ENCODE results near the gene FA2H. TPM values are rescaled to one million over a fixed set of nuclear protein-coding genes. Genes with fewer than 3 reads are reported as not detected.

FA2H gene
- total and polyA plus RNA-seq, 2 of the 13 experiments (the other 11 are each of a cell fraction or from before 2014, with no cell fraction given): 0.20 TPM; not detected in 1

DNA sequence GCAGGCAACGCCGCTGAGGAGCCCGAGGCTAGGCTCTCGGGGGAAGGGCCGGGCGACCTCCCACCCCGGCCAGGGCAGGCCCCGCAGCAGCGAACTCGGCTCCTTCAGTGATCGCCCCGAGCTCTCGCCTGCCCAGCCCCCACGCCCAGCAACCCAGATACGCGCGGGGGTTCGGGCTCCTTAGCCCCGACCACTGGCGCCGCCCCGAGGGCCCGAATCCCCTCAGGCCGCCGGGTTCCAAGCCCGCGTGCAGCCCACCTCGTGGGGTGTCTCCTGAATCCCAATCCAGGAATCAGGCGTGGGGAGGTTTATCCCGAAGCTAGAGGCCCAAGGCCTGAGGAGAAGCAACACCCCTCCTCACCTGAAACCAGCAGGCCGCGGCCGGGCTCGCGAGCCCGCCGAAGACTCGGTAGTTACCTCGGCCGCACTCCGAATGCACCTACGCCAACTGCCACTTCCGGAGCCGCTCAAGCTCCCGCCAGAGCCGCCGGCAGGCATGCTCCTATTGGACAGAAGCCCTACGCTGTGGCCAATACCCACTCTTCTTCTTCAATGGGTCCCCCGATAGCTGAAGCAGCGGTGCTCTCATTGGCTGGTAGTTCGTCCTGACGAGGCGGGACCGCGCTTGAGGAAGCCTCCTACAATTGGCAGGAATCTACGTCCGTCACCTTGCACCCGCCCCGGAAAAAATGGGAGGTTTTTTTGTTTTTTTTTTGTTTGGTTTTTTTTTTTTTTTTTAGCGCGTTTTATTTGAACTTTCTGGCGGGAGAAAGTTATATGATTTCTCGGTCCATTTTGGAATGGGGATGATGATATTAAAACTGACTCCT lies 108.0 kb downstream of the FA2H start, which contains the start of gene RFWD3 (continued):
- TF ChIP-seq EEA1 (CRISPR knock-in tag; IDR thresholded peaks at IDR 0.05; ENCODE audit: borderline replicate concordance) (no peak), KDM1A (CRISPR knock-in tag; IDR thresholded peaks at IDR 0.05) (no peak), SRSF9 (IDR thresholded peaks at IDR 0.05; ENCODE audit: borderline replicate concordance, insufficient read depth, low read depth, low read length, poor library complexity, severe bottlenecking) (no peak), CHCHD3 (CRISPR knock-in tag; IDR thresholded peaks at IDR 0.05) (peak; percentile 80; the same call in 1 of the 2 replicates), CHD2 (IDR thresholded peaks at IDR 0.05; ENCODE audit: low read depth, low read length) (peak; percentile 67), ZNF343 (CRISPR knock-in tag; IDR thresholded peaks at IDR 0.05) (0 out of 2 replicates have a peak, but pooled peaks have one; percentile 64), HOXA7 (CRISPR knock-in tag; IDR thresholded peaks at IDR 0.05) (no peak), ZNF644 (CRISPR knock-in tag; IDR thresholded peaks at IDR 0.05; ENCODE audit: low read depth) (no peak), KMT2A (CRISPR knock-in tag; IDR thresholded peaks at IDR 0.05) (peak; percentile 98), U2AF2 (IDR thresholded peaks at IDR 0.05; ENCODE audit: low read depth, low read length) (no peak), TP53 (CRISPR knock-in tag; conservative IDR thresholded peaks at IDR 0.05) (0 out of 2 replicates have a peak, but pooled peaks have one; percentile 57), NFIB (CRISPR knock-in tag; IDR thresholded peaks at IDR 0.05; ENCODE audit: borderline replicate concordance) (no peak), ZNF891 (CRISPR knock-in tag; IDR thresholded peaks at IDR 0.05) (peak; percentile 76)
- TF ChIP-seq, protein P1, sequence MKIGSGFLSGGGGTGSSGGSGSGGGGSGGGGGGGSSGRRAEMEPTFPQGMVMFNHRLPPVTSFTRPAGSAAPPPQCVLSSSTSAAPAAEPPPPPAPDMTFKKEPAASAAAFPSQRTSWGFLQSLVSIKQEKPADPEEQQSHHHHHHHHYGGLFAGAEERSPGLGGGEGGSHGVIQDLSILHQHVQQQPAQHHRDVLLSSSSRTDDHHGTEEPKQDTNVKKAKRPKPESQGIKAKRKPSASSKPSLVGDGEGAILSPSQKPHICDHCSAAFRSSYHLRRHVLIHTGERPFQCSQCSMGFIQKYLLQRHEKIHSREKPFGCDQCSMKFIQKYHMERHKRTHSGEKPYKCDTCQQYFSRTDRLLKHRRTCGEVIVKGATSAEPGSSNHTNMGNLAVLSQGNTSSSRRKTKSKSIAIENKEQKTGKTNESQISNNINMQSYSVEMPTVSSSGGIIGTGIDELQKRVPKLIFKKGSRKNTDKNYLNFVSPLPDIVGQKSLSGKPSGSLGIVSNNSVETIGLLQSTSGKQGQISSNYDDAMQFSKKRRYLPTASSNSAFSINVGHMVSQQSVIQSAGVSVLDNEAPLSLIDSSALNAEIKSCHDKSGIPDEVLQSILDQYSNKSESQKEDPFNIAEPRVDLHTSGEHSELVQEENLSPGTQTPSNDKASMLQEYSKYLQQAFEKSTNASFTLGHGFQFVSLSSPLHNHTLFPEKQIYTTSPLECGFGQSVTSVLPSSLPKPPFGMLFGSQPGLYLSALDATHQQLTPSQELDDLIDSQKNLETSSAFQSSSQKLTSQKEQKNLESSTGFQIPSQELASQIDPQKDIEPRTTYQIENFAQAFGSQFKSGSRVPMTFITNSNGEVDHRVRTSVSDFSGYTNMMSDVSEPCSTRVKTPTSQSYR (CRISPR knock-in tag; IDR thresholded peaks at IDR 0.05; ENCODE audit: borderline replicate concordance): peak; percentile 35; the same call in 1 of the 2 replicates
- TF ChIP-seq, protein P2, sequence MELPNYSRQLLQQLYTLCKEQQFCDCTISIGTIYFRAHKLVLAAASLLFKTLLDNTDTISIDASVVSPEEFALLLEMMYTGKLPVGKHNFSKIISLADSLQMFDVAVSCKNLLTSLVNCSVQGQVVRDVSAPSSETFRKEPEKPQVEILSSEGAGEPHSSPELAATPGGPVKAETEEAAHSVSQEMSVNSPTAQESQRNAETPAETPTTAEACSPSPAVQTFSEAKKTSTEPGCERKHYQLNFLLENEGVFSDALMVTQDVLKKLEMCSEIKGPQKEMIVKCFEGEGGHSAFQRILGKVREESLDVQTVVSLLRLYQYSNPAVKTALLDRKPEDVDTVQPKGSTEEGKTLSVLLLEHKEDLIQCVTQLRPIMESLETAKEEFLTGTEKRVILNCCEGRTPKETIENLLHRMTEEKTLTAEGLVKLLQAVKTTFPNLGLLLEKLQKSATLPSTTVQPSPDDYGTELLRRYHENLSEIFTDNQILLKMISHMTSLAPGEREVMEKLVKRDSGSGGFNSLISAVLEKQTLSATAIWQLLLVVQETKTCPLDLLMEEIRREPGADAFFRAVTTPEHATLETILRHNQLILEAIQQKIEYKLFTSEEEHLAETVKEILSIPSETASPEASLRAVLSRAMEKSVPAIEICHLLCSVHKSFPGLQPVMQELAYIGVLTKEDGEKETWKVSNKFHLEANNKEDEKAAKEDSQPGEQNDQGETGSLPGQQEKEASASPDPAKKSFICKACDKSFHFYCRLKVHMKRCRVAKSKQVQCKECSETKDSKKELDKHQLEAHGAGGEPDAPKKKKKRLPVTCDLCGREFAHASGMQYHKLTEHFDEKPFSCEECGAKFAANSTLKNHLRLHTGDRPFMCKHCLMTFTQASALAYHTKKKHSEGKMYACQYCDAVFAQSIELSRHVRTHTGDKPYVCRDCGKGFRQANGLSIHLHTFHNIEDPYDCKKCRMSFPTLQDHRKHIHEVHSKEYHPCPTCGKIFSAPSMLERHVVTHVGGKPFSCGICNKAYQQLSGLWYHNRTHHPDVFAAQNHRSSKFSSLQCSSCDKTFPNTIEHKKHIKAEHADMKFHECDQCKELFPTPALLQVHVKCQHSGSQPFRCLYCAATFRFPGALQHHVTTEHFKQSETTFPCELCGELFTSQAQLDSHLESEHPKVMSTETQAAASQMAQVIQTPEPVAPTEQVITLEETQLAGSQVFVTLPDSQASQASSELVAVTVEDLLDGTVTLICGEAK (IDR thresholded peaks at IDR 0.05): peak; percentile 71
- TF ChIP-seq, protein P2 (CRISPR knock-in tag; IDR thresholded peaks at IDR 0.05): peak; percentile 79
